ENCODE measurements around the gene KDM3A.
"Not testable (repeated sequence)": the region's sequence is repeated elsewhere in the genome, so short reads cannot be mapped to it uniquely, and the experiment has no call there.

KDM3A gene

DNA sequence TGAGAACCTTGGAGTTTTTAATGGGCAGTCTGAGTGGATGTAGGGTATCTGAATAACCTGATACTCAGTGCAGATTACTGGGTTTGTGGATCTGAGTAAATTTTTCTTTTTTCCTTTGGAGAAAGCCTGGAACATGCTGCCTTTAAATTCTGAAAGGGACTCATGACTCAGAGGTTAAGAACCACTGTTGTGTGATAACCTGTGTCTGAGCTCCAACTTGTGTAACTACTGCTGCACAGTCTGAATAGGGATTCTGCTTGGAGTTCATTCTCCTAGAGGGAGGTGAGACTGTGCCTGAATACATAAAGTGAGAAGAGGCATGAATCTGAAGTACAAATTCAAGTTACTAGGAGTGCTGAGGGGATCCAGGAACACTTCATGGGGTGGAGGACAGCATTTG, 36.2 kb downstream of the KDM3A start:
- no peak for DNase-seq

DNA sequence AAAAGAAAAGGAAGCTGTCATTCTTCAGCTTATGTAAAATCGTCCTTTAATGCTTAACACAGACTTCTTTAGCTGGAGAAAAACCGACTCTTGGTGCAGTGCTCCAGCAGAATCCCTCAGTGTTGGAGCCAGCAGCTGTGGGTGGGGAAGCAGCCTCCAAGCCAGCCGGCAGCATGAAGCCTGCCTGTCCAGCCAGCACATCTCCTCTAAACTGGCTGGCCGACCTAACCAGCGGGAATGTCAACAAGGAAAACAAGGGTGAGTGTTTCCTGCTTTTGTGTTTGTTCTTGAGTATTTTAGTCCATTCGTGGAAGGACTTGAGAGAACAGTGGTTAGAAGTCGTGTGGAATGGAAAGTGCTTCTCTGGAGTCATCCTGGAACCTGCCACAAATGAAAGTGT, 38.9 kb downstream of the KDM3A start:
- DNase-seq, result no peak

DNA sequence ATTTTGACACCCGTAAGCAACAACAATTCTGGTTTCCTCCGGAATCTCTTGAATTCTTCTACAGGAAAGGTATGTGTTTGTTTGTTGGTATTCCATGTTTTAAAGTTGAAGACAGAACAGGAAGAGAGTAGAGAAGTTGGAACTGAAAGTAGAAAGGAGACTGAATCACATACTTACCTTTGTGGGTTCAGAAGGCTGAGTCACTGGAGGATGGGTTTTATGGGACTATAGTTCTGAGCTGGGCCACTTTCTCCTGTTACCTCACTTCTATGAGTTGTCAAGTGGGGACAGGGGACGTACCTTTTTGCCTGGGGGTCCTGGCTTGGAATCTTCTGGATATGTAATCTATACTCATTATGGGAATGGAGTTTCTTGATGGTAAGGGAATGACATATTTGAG, 40.9 kb downstream of the KDM3A start:
- no peak for DNase-seq

DNA sequence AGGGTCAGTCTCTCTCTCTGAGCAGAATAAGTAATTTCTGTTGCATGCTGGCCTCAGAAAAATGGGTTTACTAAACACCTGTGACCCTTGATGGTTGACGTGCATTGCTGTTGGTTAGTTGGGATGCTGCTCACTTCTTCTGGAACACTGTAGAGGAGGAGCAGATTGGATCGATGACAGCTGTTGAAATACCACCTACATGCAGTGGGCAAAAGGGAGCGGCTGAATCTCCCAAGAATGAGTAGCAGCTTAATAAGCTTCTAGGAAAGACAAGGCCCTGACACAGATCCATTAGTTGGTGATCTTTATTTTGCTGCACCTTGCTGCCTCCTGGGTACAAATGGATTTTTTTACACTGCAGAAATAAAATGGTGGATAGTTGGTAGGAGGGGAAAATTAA, 43.2 kb downstream of the KDM3A start:
- DNase-seq, result no peak

DNA sequence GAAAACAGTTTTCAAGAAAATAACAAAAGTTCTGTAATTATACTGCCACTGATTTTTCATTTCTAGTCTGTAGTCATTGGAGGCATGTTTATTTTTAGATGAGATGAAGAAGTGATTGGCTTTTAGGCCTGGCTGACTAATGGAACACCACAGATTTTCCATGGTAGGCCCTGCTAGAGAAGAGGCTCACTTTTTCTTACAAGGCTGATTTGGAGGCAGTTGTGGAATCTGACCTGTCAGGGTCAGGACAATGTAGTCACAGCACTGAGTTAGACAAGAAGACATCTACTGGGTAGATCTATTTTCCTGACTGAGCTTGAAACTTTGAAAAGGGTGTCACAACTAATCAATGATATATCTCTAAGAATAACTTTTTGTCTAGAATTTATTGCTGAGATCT, 43.9 kb downstream of the KDM3A start:
- no peak for DNase-seq

DNA sequence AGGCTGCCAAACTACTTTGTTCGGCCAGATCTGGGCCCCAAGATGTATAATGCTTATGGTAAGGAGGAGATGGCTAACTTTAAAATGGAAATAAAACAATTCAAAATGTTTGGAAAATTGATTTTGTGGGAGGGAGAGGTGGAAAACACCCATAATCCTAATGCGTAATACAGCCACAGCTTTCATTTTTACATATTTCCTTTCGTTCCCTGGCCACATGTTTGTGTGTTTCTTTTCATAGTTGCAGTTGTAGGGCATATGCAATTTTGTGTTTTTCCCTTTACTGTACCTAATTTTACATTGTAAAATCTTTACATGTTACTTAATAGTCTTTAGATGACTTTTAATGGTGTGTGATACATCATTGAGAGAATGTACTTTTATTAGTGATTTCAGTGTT, 44.6 kb downstream of the KDM3A start:
- no peak for DNase-seq

DNA sequence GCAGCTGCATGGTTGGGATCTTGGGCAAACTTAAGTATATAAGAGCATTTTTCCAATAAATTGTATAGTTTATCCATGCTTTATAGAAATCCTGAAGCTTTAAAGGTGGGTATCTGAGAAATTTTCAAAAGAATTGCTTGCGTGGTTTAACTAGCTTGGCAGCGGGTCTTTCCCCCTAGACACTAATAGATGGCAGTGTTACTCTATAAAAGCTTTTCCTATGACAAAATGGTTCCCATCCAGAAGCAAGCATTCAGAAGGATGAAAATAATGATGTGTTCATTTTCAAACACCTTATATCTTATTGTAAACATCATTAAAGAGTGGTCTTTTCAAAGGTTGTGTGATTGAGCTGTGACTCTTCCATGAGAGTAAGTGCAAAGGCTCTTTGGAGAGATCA, 45.9 kb downstream of the KDM3A start:
- peak in 1 of 2 experiments; percentile 1 for DNase-seq

DNA sequence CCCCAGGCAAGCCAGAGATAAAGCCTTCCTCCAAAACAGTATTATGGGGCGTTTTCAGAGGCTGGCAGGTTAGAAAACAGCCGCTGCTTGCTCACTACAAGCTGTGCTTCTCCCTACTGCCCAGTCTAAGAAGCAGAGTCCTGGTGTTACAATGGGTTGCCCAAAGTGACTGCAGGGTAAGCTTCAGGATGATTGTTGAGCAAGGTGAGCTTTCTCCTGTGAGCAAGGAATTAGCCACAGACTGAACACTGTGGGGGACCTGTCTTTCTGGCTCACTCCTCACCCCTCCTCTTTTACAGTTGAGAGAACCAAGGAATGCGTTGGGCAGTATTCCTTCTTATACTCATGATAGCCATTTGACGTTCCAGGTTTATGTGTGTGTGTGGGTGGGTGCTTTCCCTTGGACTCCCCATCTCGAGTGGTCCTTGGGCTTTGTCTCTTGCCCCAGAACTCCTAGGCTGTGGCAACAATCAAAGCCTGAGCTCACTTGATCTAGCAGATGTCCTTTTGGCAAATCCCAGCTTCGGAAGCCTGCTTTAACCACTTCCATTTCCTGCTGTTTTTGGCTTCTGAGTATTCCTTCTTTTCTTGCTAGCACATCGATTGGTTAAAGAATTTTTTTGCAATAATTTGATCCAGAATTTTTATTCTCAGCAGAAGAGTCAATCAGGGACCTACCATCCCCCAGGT, 47.5 kb downstream of the KDM3A start:
- no peak for DNase-seq

DNA sequence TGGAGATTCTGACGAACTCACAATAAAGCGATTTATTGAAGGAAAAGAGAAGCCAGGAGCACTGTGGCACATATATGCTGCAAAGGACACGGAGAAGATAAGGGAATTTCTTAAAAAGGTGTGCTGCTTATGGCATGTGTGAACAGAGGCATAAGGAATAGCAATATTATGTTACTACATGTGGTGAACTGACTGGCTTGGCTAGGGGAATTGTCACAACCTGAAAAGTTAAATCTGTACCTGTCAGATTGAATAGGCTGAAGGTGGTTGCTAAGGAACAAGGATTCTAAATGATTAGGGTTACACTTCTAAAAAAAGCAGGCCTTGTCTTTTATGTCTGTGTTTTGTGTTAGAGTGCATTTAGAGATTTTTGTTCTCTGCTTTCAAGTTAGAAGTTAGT, 48.4 kb downstream of the KDM3A start:
- no peak for DNase-seq

DNA sequence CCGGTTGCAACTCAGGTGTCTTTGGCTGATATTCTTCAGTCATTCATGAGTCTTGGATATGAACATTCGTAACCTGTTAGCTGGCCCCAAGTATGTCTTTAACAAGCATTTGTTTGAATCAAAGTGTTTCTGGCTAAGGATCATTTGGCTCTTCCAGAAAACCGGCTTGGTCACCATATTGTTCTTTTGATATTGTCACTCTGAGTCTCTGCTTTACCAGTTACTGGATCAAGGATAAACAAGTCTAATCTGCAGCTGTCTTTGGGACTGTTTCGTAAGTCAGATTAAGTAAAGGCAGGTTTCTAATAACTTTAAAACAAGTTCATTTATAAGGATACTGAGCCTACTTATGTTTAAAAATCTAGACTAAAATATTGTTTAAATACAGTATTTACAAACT, 49.1 kb downstream of the KDM3A start:
- DNase-seq, result no peak

DNA sequence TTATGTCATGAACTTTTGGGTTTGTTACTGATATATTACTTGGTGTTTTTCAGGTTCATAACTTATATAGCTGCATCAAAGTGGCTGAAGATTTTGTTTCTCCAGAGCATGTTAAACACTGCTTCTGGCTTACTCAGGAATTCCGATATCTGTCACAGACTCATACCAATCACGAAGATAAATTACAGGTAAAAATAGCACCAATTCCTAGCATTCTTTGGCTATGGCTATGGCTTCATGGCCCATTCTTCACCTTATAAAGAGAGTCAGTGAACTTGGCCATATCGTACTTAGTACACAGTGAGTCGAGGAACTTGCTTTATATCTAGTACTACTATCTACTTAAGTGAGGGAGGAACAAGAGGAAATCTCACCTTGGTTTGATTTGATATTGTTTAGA, 49.9 kb downstream of the KDM3A start:
- DNase-seq, result no peak

DNA sequence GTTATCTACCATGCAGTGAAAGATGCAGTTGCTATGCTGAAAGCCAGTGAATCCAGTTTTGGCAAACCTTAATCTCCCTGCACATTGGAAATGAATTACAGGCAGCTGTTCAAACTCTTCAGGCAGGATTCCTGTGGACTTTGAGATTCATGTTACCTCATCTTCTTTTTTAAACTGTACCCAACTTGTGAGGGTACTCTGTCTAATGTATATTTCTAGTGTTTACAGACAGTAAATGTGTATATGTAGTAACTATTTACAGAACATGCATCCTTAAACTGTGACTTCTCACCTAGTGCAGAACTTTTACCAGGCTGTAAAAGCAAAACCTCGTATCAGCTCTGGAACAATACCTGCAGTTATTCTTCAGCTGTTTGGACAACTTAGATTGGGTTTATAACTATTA, 50.9 kb downstream of the KDM3A start:
- DNase-seq, result no peak

DNA sequence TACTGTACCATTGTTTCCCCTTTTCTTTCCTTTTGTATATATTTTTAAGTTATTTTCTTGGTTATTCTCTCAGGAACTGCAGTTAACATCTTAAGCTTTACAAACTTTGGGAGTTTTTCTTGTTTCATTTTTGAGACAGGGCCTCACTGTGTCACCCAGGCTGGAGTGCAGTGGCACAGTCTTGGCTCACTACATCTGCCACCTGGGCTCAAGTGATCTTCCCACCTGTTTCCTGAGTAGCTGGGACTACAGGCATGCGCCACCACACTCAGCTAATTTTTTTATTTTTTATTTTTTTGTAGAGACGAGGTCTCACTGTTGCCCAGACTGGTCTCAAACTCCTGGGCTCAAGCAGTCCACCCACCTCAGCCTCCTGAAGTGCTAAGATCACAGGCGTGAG, 55.2 kb downstream of the KDM3A start:
- not testable (repeated sequence) for DNase-seq

DNA sequence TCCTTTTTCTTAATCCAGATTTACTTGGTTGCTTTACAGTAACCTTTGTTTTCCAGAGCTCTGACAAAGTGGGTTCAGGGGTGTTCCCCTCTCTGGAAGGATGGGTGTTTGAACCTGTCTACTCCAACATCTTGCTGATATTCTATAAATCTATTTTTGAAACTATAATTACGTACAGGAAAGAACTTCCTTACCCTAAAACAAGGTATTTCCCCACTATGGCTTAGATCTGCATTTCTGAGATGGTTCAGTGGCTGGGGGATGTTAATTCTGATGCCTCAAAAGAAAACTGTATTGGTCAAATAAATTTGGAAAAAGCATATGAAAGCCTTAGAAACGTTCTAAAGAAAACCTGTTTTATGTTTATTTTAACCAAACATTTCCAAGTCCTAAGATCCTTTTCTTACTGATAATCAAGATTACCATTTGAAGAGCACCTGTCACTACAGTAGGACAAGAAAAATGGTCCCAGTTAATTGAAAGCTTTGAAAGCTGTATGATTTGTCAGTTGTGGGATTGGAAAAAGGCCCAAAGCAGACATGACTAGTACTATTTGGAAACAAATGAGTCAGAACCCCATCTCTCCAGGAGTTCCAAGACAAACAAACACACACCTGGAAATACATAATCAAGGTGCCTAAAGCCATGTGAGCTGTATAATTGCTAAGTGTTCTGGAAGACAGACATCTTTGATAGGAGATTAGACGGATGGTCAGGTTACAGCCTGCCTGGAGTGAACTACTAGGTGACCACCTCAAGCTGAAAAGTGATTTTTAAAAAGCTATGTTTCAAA, 57.5 kb downstream of the KDM3A start:
- DNase-seq, result no peak

DNA sequence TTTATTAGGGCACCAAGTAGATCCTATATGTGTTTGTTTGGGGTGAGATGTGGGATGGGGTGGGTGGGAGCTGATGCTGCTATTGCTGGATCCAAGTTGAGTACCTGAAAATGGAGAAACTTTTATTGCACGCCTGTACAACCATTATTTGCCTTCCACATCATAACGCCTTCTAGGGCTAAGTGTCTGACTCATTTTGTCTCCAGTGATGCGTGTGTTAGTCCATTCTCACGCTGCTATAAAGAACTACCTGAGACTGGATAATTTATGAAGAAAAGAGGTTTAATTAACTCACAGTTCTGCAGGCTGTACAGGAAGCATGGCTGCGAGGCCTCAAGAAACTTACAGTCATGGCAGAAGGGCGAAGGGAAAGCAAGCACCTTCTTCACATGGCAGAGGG, 58.2 kb downstream of the KDM3A start:
- DNase-seq, result no peak

DNA sequence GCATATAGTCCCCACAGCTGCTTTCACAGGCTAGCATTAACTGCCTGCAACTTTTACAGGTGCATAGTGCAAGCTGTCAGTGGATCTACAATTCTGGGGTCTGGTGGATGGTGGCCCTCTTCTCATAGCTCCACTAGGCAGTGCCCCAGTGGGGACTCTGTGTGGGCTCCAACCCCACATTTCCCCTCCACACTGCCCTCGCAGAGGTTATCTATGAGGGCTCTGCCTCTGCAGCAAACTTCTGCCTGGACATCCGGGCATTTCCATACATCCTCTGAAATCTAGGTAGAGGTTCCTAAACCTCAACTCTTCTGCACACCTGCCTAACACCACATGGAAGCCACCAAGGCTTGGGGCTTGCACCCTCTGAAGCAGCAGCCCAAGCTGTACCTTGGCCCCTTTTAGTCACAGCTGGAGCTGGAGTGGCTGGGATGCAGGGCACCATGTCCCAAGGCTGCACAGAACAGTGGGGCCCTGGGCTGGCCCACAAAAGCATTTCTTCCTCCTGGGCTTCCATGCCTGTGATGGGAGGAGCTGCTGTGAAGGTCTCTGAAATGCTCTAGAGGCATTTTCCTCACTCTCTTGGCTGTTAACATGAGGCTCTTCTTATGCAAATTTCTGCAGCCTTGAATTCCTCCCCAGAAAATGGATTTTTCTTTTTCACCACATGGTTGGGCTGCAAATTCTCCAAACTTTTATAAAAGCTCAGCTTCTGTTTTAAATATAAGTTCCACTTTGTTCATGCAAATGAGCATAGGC, 59.3 kb downstream of the KDM3A start:
- DNase-seq, result no peak

DNA sequence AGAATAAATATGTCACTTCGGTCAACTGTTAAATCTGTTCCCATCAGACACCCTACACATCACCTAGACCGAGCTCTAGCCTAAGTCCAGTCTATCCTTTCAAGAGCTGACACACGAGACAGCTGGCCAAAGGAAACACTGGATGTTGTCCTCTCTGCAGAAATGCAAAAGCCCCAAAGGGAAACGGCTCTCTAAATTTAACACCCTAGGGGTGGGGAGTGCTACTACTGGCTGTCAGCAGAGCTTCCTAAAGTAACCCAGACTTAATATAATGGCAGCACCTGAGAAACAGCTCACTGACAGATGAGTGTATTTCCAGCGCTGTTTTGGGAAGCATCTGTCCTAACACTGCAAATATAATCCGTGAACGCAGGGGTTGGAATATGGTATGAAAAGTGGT, 66.4 kb downstream of the KDM3A start:
- no peak for DNase-seq

DNA sequence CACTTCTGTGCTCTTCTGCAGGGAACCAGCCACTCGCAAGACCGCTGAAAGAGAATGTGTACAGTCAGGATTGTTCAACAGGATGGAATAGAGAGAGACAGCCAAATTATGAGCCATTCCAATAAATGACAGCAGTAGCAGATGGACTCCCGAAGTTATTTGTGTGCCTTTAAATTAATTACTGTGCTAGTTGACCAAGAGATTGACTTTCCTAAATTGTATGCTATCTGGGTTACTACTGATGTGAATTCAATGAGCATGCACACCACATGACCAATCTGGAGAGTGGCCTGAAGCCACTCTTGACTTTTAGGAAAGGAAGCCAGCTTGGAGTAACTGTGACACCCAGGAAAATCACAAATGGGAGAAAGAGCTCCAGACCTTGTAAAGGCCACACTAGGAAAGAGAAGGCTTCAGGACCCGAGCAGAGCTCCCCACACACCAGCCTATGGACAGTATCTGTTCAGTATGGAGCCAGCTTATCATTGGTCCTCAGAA, 69.3 kb downstream of the KDM3A start:
- no peak for DNase-seq

DNA sequence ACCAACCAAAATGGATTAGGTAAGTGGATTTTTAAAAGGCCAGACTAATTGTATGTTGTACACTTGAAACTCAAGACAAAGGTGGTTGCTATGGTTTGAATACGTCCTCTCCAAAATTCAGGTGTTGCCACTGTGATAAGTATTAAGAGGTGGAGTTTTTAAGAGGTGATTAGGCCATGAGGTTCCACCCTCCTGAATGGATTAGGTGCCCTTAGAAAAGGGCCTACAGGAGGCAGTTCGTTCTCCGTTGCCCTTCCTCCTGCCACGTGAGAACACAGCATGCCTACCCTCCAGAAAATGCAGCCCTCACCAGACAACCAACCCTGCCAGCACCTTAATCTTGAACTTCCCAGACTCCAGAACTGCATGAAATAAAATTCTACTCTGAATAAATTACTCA, 70.9 kb downstream of the KDM3A start:
- no peak for DNase-seq

DNA sequence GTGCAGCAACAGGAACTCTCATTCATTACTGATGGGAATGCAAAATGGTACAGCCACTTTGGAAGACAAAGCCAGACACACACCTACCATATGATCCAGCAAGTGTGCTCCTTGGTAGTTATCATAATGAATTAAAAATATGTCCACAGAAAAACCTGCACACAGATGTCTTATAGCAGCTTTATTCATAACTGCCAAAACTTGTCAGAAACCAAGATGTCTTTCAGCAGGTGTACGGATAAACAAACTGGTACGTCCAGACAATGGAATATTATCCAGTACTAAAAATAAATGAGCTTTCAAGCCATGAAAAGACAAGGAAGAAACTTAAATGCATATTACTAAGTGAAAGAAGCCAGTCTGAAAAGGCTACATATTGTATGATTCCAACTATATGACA, 71.7 kb downstream of the KDM3A start:
- DNase-seq, result no peak

DNA sequence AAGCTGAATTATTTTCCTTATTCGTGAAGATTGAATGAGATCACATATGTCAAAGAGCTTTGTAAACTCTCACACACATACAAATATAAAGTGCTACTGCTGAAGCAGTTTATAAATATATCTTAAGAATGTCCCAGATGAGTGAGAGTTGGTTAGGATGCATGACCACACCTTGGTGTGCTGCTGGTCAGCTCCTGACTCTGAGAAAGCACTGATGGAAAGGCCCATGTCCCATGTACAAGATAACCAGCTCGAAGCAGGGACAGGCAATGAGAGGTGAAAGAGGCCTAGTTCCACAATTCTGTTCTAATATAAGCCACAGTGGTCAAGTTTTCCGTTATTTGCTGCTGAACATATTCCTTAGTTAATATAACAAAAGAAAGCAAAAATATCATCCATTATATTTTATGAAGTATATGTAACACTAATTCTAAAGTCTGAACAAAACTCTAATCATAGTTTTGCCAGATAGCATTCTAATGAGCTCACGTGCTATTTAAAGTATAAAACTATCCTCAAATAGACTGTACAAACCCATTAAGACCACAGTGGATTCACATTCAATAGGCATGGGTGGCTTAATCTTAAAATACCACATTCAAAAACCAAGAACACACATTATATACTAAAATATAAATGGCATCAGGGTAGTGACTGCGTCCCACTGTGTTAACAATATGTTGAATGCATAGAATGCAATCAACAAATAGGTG, 72.9 kb downstream of the KDM3A start:
- no peak for DNase-seq

DNA sequence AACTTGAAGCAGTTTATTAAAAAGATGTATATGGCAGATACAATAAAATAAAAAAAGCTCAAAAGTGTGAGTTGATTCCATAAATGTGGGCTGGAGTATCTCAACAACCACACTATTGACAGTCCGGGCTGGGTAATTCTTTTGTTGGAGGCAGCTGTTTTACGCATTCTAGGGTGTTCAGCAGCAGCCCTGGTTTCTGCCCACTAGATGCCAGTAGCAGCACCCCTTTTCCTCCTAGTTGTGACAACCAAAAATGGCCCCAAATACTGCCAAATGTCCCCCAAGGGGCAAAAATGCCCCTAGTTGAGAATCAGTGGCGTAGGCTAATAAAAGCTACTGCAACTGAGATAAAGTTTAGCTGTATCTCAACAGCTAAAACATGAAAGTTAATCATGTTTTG, 77.3 kb downstream of the KDM3A start:
- DNase-seq, result no peak

DNA sequence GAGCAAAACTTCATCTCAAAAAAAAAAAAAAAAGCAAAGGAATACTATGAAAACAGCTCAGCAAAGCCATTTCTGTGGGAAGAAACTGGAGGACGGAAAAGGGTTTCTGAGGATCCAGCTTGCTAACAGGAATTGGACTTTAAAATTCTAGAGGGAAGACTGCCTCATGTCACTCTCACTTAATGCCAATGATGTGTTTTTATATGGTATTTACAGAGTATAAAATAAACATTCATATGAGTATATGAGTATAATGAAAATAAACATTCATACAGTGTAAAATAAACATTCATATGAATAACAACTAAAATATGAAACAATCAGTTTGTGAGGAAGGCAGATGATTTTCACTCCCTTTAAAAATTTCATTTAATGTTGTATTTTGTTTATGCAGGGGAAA, 78.2 kb downstream of the KDM3A start:
- no peak for DNase-seq

Data from NCI-H446 (cell line).